ENCODE data around the gene CBLN1.

The CBLN1 gene

DNA sequence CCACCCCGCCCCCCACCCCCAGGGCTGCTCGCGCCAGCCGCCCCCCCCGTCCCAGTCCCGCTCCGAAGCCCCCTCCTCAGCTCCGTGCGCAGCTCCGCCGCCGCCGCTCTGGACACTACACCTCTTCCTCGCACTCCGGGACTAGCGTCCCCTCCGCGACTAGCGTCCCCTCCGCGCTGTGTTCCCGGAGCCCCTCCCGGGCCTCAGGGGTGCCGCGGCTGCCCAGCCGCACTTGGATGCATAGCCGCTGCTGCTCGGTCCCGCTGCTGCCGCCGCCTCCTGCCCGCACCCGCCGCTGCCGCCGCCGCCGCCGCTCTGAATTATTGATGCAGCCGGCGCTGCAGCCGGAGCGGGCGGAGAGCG is at the start of gene CBLN1:
Gene CBLN1 (minus strand): TSS at position 359 of the 363 bp plus-strand sequence. CDS start 373 bp downstream, outside the sequence.
- DNase-seq, result no peak

DNA sequence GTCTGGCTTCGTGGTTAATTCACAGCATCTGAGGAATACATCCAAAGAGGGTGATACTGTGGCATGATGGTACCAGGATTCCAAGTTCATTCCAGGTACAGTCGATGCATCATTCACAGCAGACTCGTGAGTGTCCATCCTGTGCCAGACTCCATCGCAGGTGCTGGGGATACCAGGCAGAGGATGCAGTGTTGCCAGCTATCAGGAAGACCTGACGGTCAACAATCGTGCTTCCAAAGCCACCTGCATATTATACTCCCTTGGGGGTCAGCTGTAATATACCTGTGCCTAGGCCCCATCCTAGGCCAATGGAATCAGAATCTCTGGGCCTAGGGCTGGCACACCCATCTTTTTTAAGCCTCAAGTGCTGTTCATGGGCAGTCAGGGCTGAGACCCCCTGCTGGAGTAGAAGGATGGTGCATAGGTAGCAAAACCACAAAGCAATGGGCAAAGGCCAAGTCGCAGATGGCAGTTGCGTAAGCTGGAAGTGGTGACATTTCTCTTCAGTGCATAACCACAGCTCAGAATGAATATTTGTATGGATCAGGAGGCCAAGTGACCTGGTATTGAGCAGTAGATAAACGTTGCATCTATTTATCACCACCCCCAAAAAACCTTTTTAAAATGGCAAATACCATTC is 49.0 kb upstream of the CBLN1 start:
- no peak for DNase-seq

DNA sequence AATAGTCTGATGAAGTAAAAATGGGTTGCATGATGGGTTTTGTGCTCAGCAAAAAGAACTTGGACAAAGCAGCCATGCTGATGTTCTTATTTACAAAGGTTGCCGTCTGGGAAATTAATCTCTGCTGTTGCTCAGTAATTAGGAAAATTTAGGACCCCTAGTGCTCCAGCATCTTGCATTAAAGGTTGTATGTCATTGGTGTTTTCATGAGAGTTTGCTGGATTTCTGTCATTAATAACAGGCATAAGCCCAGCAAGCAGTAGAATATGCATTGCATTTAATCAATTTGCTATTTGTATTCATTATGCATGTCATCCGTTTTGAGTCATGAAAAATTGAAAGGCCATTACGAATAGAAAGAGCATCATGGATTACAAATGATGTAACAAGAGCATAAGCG is 46.7 kb upstream of the CBLN1 start:
- DNase-seq, result no peak

DNA sequence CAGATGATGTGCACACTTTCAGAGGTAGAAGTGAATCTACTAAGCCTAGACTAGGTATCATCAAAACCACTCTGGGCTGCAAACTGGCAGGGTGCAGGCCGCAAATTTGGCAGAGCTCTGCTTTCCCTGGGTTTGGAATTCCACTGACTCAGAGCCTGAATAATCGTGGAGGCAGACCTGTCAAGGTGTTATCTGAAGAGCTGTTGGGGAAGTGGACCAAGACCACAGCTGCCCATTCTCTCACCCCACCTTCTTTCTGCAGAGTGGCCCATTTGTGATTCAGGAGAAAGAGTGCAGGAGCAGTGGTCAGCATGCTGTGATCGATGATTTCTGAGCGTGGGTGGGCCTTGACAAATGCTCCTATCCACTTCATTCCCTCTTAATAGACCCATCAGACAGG is 45.8 kb upstream of the CBLN1 start:
- DNase-seq, result no peak

DNA sequence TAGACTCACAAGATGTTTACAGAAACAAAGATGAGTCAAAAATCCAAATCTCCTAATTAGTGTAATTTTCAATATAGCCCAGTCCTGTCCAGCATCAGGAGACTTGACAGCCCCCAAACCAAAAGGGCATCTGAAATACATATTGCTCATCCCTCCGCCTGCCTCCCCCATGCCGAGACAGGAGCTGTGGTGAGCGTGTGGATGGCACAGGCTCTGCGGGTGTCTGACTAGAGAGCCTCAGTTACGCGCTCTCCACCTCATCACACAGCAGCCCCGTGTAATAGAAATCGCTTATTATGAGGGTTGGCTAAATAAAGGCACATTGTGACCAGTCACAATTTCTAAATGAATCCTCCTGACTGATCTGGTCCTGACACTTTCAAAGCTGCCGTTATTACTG is 43.1 kb upstream of the CBLN1 start:
- DNase-seq, result no peak

DNA sequence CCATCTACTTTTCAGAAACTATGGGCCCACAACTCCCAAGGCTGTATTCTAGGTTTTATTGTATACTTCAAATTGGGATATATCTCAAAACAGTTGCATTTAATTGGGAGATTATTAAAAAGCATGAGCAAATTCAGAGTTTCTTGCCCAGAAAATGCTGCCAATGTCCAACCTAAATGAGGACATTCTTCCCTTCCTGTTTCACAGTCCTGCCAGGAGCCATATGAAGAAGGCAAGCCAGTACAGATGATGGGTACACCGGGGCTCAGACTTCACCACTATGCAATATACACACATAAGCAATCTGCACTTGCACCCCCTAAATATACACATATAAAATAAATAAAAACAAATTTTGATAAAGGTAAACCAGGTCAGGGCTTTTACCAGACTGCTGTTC is 34.0 kb upstream of the CBLN1 start:
- no peak for DNase-seq

DNA sequence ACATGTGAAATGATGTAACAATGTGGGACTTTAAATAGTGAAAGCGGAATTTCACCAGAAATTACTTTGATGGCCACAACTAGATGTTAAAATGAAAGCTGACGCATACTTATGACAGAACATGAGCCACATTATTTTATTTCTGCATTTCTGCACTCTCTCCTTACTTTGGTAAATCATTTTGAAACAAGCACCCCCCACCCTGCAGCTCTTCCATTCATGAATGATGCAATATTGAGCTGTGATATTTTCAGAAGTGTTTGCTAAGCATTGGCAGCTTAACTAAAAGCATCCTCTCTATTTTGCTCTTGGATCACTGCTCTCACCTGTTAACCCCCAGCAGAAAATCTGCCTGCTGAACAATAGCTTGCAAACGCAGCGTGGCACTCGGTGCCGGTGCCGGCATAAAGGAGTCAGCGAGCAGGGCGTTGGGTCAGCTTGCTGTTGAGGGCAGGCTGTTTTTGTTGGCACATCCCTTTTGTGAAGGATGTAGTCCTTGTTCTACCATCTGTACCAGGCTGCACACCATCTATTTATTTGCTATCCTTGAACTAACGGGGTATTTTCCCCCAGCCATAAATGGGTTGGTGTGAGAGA is 30.8 kb upstream of the CBLN1 start:
- no peak for DNase-seq

DNA sequence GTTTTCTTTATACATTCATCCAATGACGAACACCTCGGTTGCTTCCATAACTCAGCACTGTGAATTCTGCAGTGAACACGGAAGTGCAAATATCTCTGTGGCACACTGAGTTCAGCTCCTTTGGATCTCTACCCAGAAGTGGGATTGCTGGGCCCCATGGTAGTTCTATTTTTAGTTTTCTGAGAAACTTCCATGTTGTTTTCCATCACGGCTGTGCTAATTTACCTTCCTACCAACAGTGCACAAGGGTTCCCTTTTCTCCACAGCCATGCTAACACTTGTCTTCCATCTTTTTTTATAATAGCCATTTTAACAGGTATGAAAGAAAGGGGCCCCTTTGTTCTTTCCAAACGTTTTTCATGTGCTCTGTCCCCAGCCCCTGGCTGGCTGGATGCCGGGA is 30.2 kb upstream of the CBLN1 start:
- DNase-seq, result no peak

DNA sequence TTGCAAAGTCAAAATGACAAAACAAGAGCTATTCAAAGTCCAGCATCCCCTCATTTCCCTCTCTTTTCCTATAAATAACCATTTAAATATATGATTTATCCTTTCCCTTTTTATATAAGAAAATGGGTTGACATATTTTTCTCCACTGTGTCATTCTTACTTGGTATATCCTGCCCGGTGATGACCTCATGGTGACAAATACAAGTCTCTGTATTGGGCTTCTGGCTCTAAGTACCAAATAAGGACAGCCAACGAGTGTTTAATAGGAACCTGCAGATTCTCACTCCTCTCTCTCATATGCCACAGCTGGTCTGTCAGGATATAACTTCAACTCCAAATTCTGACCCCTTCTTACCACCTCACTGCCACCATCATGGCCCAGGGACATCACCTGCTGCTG is 25.5 kb upstream of the CBLN1 start:
- DNase-seq, result no peak

DNA sequence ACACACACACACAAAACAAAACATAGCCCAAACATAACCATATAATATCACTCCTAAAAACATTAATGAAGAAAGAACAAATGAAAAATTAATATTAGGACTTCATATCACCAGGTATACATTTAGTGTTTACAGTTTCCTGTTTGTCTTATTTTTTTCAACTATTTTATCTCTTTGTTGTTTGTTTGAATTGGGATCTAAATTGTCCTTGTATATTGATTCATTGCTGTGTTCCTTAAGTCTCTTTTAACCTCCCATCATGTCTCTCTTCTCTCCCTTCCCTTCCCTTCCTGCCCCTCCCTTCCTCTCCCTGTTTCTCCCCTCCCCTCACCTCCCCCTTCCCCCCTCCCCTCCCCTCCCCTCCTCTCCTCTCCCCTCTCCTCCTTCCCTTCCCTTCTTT is 23.8 kb upstream of the CBLN1 start:
- DNase-seq, result no peak

DNA sequence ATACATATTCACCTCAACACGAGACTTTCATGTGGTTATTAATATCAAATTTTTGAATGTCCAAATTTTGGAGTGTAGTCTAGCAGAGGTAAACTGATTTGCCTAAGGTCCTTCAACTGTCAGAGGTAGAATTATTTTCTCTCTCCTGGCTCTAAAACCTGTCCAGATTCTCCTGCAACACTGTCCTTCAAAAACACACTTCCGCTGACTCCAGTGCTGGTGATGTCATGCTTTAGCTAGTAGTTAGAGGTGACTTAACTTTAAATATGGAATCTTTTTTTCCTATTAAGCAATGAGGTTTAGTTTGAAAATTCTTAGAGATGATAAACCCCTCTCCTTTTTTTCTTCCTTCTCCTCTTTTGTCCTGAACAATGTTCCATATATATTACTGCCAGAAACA is 10.8 kb upstream of the CBLN1 start:
- no peak for DNase-seq

DNA sequence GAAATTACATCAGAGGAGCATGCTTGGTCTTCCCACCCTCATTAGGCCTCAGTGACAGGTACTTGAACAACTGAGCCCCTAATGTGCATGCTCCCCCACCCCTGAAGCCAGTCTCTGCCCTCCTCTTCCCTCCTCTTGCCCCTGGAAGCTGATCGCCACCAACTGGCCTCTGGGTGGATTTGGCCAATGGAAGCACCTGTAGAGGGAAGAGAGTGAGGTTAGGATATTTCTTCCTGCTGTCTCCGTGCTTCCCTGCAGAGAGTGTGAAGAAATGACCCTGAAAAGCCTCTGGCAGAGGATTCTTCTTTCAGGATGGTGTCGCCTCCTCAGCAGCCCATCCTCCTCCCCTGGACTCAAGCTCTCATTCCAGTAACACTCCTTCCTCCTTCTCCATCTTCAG is 5.9 kb upstream of the CBLN1 start:
- DNase-seq, result no peak

DNA sequence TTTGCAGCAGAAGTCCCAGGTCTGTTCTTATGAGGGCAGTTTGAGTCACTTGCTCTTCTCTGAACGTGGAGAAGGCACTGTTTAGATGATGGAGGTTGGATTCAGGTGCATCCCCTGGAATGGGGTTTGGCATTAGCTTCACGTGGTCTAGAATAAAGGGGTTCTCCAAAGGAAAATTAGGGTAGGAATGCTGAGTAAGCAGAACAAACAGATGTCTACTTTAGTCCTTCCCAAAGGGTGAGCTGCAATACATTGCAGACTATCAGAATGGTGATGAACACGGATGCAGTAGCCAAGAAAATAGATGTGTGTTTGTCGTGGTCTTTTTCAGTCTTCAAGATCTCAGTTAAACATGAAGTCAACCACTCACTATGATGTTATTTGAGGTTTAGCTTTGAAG is 3.3 kb upstream of the CBLN1 start:
- no peak for DNase-seq

DNA sequence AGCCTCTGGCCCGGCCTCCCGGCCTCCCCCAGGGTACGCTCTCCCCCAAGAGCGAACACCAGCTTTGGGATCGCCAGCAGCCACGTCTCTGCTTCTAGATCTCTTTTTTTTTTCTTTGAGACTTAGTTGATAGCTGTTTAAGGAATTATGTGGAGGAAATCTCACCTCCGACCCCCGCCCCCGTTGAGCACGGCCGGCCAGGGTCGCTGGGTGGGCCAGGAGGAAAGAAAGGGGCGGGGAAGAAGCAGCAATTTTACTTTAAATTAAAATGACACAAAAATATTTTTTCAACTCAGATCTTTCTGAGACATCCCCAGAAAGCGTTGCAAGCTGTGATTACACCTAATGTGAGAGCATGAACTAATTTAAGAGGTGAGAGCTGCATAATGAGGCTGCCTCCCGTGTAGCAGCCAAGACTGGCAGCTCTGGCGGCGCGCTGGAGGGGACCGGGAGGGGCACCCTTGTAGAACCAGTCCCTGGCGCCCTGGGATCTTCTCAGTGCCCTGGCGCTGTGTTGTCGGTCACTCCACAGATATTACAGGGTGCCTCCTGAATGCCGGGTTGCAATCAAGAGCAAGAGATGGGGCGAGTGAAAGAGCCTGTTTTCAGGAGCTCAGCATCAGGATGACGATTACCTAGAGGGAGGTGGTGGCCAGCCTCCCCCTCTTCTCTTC is 1.9 kb upstream of the CBLN1 start:
- DNase-seq, result no peak

DNA sequence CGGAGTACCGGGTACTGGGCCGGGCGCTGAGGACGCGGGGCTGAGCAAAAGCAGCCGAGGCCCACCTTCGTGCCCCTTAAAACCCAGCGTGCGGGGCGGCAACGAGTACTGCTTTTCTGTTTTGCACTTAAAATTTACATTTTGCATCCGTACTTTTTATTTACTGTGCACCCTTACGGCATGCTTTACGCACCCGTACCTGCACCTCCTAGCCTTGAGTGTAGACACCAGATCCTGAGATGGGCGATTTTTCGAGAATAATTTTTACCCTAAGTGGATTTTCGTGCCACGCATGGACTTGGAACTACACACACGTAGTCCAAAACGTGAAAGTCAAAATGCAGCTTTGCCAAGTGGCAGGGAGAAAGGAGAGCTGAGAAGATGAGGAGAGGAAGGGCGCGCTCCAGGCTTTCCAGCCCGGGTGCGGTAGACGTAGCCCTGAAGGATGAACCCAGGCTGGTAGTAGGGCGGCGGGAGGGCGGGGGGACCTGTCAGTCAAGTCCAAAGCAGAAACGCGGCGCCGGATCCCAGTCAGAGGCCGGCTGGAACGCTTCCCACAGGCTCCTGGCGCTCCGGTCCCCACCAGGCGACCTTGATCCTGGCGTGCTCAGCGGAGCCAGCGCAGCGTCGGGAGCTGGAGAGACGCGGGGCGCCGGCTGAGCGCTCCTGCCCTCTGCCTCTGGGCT is 1.2 kb upstream of the CBLN1 start:
- no peak for DNase-seq

DNA sequence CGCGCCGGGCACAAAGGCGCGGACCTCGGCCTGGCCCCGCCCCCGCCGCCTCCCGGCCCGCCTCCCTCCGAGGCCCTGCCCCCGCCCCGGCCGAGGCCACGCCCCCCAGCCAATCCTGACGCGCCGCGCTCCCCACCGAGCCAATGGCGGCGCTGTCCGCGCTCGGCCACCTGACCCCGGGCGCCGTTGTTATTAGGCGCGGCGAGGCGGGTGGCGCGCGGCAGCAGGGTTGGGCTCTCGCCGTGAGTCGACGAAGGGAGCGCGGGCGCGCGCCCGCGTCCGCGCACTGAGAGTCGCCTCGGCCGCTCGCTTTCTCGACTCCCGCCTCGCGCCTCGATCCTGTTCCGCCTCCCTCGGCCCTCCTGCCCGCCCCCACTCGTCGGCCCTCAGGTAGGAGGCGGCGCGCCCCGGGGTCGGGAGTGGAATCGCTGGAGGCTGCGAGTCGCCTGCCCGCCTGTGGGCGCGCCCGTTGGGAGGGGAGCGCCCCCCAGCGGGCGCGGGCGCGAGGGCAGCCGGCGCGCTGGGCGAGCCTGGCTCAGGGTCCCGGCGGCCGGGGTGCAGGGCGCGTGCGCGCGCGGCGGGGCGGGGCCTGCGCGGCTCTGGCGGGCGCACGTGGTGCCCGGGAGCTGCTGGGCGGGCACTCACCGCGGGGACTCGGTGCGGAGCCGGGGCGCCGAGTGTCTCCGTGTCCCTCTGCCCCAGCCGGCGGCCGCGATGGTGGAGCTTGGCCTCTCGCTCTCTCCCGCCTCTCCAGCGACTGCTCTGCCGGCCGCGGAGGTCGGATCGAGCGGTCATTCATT is 405 bp upstream of the CBLN1 start:
- peak; percentile 83 for DNase-seq

DNA sequence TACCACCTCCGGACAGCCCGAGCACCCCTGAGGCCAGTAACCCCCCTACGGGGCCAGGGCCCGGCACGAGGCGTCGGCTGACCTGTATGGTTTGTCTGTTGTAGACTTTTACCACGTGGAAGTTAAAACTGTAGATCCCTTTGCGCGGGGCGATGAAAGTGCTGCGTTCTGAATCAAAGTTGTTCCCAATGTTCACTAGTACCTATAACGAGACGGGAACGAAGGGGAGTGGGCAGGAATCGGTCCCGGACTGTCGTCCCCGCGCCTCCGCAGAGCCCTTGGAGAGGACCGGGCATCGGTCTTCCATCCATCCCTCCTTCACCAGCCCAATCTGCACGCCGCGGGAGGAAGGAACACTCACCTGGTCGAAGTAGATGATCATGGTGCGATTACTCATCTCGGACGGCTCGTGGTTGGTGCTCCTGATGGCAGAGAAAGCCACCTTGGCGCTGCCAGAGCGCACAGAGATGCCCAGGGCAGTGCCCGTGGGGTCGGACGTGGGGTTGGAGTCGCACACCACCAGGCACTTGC is 732 bp downstream of the CBLN1 start:
- no peak for DNase-seq

DNA sequence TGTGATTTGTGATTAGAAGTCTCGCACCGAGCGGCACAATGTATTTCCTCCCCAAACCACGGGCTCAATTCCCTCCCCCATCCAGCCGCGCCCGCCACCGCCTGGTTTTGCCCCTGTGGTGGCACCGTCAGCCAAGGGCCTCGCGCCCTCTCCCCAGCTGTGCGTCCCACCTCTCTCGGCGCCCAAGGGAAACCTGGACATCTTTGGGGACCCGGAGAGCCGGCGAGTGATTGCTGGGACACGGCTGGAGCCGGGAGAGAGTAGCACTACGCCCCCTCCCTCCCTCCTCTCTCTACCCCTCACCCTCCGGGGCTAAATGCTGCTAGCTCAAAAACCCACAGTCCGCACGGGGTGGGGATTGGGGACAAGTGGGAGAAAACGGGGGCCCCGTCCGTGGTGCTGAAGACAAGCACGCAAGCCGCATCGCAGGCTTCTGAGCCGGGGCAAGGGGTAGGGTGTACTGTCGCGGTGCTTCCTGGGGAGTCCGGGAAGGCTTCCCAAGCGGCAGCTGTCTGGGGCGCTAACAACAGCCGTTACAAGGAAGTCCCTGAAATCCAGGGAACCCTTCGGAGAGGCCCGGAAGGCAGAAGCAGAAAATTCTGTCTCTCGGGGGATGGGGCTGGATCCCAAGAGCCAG is 1.4 kb downstream of the CBLN1 start:
- DNase-seq, result no peak

DNA sequence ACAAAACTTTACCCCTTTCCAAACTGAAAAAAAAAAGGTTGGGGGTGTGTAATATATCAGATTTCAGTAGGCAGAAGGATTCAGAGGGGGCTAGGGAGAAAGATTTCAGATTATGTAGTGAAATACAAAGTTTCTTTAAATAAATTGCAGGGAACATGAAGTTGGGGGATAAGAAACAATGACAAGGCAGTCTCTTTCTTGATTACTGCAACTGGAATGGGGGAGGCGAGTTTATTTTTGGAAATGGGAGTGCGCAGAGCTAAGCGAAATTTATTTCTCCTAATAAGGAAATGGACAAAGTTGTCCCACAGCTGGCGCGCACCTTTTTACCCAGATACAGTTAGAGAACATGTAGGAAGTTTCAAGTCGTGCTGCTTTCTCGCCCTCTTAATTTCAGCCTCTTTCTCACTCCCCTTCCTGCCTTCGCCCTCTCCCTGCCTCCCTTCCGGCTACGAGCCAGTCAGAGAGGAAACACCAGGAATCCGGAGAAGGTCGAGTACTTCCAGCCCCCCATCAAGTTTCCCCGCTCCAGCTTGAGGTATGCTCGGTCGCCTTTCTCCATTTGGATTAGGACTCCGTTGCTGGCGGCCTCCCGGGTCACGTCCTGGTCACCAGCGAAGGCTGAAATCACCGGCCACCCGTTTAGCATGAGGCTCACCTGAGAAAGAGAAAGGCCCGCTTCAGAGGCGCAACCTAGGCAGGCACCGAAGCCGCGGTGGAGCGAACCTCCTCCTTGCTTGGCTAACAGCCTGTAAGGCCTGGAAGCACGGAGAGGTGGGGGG is 2.5 kb downstream of the CBLN1 start:
- DNase-seq, result no peak

DNA sequence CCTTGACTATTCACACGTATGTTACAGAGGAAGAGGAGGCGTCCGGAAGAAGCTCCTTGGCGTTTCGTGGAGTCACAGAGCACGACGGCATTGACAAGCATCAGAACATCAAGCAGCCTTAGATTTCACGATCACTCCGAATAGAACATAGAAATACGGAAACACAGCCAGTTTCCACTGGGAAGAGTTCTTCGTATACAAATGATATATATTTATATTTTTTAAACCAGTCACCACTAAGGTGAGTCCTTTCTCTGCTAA is 3.1 kb downstream of the CBLN1 start:
- no peak for DNase-seq

DNA sequence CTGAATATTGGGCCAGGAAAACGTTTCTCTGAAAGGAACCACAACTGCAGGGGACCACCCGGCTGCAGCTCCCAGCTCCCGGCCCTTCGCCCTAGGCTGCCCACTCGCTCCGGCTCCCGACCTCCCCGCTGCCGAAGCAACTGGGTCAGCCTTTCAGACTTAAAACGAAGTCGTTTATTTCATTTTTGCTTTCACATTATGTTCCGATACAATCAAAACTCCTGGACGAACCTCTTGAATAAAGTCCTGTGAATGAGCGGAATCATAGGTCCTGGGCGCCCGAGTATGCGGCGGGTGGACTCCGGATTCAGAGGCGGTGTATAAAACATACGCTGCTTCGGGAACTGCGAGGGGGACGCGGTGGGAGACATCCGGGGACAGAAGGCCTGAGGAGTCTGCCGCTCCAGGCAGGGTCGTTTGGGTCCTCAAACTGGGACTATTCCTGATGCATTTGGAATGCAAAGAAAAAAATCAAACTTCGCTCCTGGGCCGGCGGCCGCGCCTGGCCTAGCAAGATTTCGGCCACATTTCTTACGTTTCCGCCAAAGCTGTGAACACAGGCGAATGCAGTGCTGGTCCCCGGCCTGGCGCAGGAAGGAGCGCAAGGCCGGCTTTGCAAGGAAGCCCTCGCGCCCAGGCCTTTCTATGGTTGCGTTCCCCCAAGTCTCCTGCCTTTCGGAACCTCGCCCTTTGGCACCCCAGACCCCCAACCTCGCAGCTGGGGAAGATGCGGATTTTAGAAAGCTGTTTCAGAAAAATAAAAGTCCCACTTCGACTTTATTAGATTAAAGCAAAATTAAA is 3.7 kb downstream of the CBLN1 start:
- DNase-seq, result no peak
